ENCODE results near the gene NDE1. TPM values are rescaled to one million over a fixed set of nuclear protein-coding genes. Genes with fewer than 3 reads are reported as not detected.
A peak's percentile ranks its signal among the peaks of the same experiment; 100 is the strongest.

The NDE1 gene
- polyA plus RNA-seq, 2 of the 4 experiments (the other 2 are of a cell fraction): 27.6 to 30.6 TPM

GRCh38 chr16:15639061-15639568, 10.9 kb upstream of the NDE1 start:
- ChIA-PET CTCF (interaction anchor here (0.7 kb wide), 1 partner anchor 31 kb away, joined by 3 read pairs; no protein-coding TSS in a partner anchor), POLR2A (no interaction called here)
- H3K9me3 ChIP-seq: no peaks in the 10 kb centered on the region
- no peak overlapping the region for H3K4me3 ChIP-seq
- 93% methylated on average over 11 of the region's 11 CpGs for WGBS (ENCODE audit: missing lambda C conversion rate)
- no peak for FAIRE-seq
- no peak overlapping the region for H3K27ac ChIP-seq
- no peak overlapping the region for H3K4me2 ChIP-seq
- ATAC-seq: no peak
- no peak for DNase-seq (ENCODE audit: low read depth in 1 of 2, low spot score in 1 of 2)
- TF ChIP-seq USF2 (IDR thresholded peaks at IDR 0.05) (no peak), RARB (CRISPR knock-in tag; IDR thresholded peaks at IDR 0.05) (no peak), RCOR1 (IDR thresholded peaks at IDR 0.05; ENCODE audit: low read depth, low read length) (no peak), HOXA7 (CRISPR knock-in tag; IDR thresholded peaks at IDR 0.05) (no peak), CHD2 (IDR thresholded peaks at IDR 0.05; ENCODE audit: low read length, partially characterized antibody) (no peak), FOSB (CRISPR knock-in tag; IDR thresholded peaks at IDR 0.05) (no peak), CBX8 (IDR thresholded peaks at IDR 0.05) (no peak), MAZ (IDR thresholded peaks at IDR 0.05; ENCODE audit: borderline replicate concordance, low read depth, low read length) (no peak), POLR2A (IDR thresholded peaks at IDR 0.05; ENCODE audit: low read length) (no peak), HOXB13 (CRISPR knock-in tag; IDR thresholded peaks at IDR 0.05; ENCODE audit: low read depth) (no peak), EHMT2 (IDR thresholded peaks at IDR 0.05; ENCODE audit: low read depth) (no peak), SMC3 (IDR thresholded peaks at IDR 0.05) (no peak), CTCF (IDR thresholded peaks at IDR 0.05) (no peak), MAX (IDR thresholded peaks at IDR 0.05) (no peak), RNF2 (IDR thresholded peaks at IDR 0.05; ENCODE audit: borderline replicate concordance, low read depth) (no peak)
- H3K4me1 ChIP-seq: peaks cover 14% of the 10 kb centered on the region

DNA sequence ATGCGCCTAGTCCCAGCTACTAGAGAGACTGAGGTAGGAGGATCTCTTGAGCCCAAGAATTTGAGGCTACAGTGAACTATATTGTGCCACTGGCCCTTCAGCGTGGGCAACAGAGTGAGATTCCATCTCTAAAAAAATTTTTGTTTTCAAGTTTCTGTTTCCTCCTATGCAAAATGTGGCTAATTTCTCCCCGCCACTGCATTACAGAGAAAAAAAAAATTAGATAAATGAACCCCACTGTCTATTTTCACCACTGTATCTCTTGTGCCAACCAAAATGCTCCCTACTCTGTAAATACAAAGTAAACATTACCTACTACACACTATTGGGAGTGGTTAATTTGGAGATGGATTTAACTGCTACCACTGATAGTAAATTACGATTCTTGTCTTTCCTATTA, 9.1 kb upstream of the NDE1 start:
- Histone ChIP-seq H3K27ac (peak overlapping the region in 1 of 2 experiments; percentile 1; a peak in 1 of 6 replicates), H3K4me2 (peak overlapping the region; percentile 81), H3K4me1 (peaks cover 30% of the 10 kb centered on the region), H3K4me3 (no peak overlapping the region), H3K9me3 (no peaks in the 10 kb centered on the region)
- ATAC-seq: no peak
- WGBS (ENCODE audit: missing lambda C conversion rate): 77% methylated on average over 4 of the region's 4 CpGs
- TF ChIP-seq RCOR1 (IDR thresholded peaks at IDR 0.05; ENCODE audit: low read depth, low read length): no peak
- no peak for TF ChIP-seq HDAC2 (IDR thresholded peaks at IDR 0.05)
- TF ChIP-seq HOXA7 (CRISPR knock-in tag; IDR thresholded peaks at IDR 0.05): no peak
- TF ChIP-seq HOXB13 (CRISPR knock-in tag; IDR thresholded peaks at IDR 0.05; ENCODE audit: low read depth): no peak
- TF ChIP-seq FOSL2 (IDR thresholded peaks at IDR 0.05): no peak
- no peak for TF ChIP-seq FOSL2 (CRISPR knock-in tag; IDR thresholded peaks at IDR 0.05)
- TF ChIP-seq, protein P1, sequence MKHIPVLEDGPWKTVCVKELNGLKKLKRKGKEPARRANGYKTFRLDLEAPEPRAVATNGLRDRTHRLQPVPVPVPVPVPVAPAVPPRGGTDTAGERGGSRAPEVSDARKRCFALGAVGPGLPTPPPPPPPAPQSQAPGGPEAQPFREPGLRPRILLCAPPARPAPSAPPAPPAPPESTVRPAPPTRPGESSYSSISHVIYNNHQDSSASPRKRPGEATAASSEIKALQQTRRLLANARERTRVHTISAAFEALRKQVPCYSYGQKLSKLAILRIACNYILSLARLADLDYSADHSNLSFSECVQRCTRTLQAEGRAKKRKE (CRISPR knock-in tag; IDR thresholded peaks at IDR 0.05; ENCODE audit: low read depth): no peak
- TF ChIP-seq KDM1A (IDR thresholded peaks at IDR 0.05; ENCODE audit: low read depth): no peak
- TF ChIP-seq REST (IDR thresholded peaks at IDR 0.05): no peak
- TF ChIP-seq RARB (CRISPR knock-in tag; IDR thresholded peaks at IDR 0.05): no peak
- TF ChIP-seq CHD4 (IDR thresholded peaks at IDR 0.05; ENCODE audit: borderline replicate concordance): no peak
- TF ChIP-seq NPAS2 (CRISPR knock-in tag; IDR thresholded peaks at IDR 0.05; ENCODE audit: borderline replicate concordance): no peak
- no peak for TF ChIP-seq TP53 (CRISPR knock-in tag; IDR thresholded peaks at IDR 0.05)
- no peak for TF ChIP-seq CBX2 (IDR thresholded peaks at IDR 0.05; ENCODE audit: borderline replicate concordance, low read depth)
- no peak for TF ChIP-seq GATA3 (IDR thresholded peaks at IDR 0.05; ENCODE audit: borderline replicate concordance)
- TF ChIP-seq PHF8 (IDR thresholded peaks at IDR 0.05; ENCODE audit: borderline replicate concordance, low read depth): no peak
- CTCF ChIA-PET: interaction anchor here (0.5 to 2.3 kb wide), 3 partner anchors 17 to 817 kb away, joined by 3 to 8 read pairs (median 4); no protein-coding TSS in a partner anchor
- DNase-seq (ENCODE audit: low read depth in 1 of 2, low spot score in 1 of 2): no peak
- no peak for FAIRE-seq
- POLR2A ChIA-PET: interaction anchor here (0.6 kb wide), 1 partner anchor 51 kb away, joined by 13 read pairs; no protein-coding TSS in a partner anchor

Data from A549 (cell line).